Upper lobe of left lung (tissue), 4 donors: ENCODE data around the gene CD274.

Source experiments
- EP300 ChIP-seq, 4 donors: sonication (generic); formaldehyde crosslinking; IDR thresholded peaks; one replicate each; pipeline ENCODE4 v1.5.1; 2017; ENCODE audit warnings: antibody characterized with exemption in 4 of 4, control low read depth in 2 of 4
- POLR2A ChIP-seq, 4 donors: fragments of 450-650 bp; IDR thresholded peaks; one replicate each; pipeline ENCODE4 v1.5.1; 2016 to 2017; ENCODE audit warnings: antibody characterized with exemption in 4 of 4, mild to moderate bottlenecking in 2 of 4
- POLR2AphosphoS5 ChIP-seq, 2 donors: sonication (generic); formaldehyde crosslinking; IDR thresholded peaks; one replicate each; pipeline ENCODE4 v1.5.1; 2017; ENCODE audit warnings: antibody characterized with exemption in 2 of 2
- TF ChIP-seq, protein P1 (sequence below), 6 experiments: fragments of 450-650 bp in 4 of 6; fragments of 200-600 bp in 2 of 6; sonication (generic) in 2 of 6; IDR thresholded peaks; one replicate each; pipeline ENCODE4 v1.5.1; 2016 to 2019; ENCODE audit warnings: antibody characterized with exemption in 6 of 6

DNA sequence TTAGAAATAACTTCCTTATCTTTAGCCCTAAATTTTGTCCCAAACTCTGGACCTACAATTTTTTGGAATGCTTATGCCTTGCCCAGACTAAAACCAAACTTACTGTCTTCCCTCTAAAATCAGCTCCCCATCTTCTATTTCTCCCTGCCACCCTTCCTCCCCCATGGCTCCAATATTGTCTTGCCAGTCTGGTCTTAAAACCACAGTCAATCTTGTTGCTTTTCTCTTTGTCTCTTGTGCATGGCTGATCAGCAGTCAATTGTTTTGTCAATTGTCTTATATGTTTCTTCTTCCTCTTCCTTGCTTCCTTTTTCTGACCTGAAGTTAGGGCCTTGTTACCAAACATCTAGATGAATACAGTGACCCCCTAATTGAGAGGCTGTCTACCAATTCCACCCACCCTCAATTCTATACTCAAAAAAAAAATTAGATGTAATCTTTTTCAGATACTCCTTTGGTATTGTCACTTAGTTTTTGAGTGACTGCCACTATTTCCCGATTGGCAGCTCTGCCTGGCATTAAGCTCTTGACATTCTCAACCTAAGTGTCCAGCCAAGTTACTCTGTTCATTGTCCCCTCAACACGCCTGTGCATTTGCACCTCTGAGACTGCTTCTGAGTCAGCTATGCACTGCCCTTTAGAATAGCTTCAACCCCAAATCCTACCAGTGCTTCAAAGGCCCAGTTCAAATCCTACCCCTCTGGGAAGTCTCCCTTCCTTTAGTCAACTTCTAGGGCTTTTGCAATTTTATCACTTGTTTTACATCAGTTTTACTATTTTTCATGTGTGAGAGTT is 62.5 kb downstream of the CD274 start:
- no peak for TF ChIP-seq POLR2A (IDR thresholded peaks at IDR 0.05)
- TF ChIP-seq, protein P1, sequence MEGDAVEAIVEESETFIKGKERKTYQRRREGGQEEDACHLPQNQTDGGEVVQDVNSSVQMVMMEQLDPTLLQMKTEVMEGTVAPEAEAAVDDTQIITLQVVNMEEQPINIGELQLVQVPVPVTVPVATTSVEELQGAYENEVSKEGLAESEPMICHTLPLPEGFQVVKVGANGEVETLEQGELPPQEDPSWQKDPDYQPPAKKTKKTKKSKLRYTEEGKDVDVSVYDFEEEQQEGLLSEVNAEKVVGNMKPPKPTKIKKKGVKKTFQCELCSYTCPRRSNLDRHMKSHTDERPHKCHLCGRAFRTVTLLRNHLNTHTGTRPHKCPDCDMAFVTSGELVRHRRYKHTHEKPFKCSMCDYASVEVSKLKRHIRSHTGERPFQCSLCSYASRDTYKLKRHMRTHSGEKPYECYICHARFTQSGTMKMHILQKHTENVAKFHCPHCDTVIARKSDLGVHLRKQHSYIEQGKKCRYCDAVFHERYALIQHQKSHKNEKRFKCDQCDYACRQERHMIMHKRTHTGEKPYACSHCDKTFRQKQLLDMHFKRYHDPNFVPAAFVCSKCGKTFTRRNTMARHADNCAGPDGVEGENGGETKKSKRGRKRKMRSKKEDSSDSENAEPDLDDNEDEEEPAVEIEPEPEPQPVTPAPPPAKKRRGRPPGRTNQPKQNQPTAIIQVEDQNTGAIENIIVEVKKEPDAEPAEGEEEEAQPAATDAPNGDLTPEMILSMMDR (IDR thresholded peaks at IDR 0.05): no peak
- TF ChIP-seq EP300 (IDR thresholded peaks at IDR 0.05): no peak
- TF ChIP-seq POLR2AphosphoS5 (IDR thresholded peaks at IDR 0.05): no peak
